Activated T-cell treated with anti-CD3 and anti-CD28 coated beads, Interleukin-2, amount 50 U/mL, for 72 hours (primary cell): ENCODE results near the gene TOP3A. TPM values are rescaled to one million over a fixed set of nuclear protein-coding genes. Genes with fewer than 3 reads are reported as not detected.

Source experiments
- ATAC-seq, 2 donors: fragments of 150-1000 bp; cut with Tn5 transposase; replicated peaks in 1 of 2; 2 replicates each; pipeline ENCODE4 v1.10.0; 2021; ENCODE audit warnings: moderate library complexity in 2 of 2, mild to moderate bottlenecking in 1 of 2
- DNase-seq, 2 donors: peaks; one replicate each; pipeline ENCODE4 v3.0.0; 2021 to 2022; ENCODE audit warnings: mixed read lengths in 1 of 2
- H3K27ac Mint-ChIP-seq: one replicate; pipeline ENCODE4 v1.8.0; 2022; ENCODE audit warnings: mild to moderate bottlenecking, moderate library complexity, mixed read lengths
- H3K27me3 Mint-ChIP-seq: one replicate; pipeline ENCODE4 v1.8.0; 2022; ENCODE audit warnings: low read depth, mixed read lengths
- H3K36me3 Mint-ChIP-seq, 2 donors: one replicate each; pipeline ENCODE4 v1.8.0; 2022; ENCODE audit warnings: mixed read lengths in 2 of 2, mild to moderate bottlenecking in 1 of 2; ENCODE audit not compliant: insufficient read depth in 2 of 2
- H3K4me1 Mint-ChIP-seq: one replicate; pipeline ENCODE4 v1.8.0; 2022; ENCODE audit warnings: low read depth, mixed read lengths
- H3K4me3 Mint-ChIP-seq, 2 donors: one replicate each; pipeline ENCODE4 v1.8.0; 2022; ENCODE audit warnings: mild to moderate bottlenecking in 2 of 2, mixed read lengths in 2 of 2, moderate library complexity in 2 of 2
- H3K9me3 Mint-ChIP-seq, 2 donors: one replicate each; pipeline ENCODE4 v1.8.0; 2022; ENCODE audit warnings: mixed read lengths in 2 of 2
- total RNA-seq, 2 donors: library from RNA; stranded (reverse); gene quantifications; one replicate each; pipeline ENCODE4 v1.2.3, GENCODE V29; 2022

The TOP3A gene
- total RNA-seq, 2 donors from 2014 or later, result 72.0 to 90.6 TPM

DNA sequence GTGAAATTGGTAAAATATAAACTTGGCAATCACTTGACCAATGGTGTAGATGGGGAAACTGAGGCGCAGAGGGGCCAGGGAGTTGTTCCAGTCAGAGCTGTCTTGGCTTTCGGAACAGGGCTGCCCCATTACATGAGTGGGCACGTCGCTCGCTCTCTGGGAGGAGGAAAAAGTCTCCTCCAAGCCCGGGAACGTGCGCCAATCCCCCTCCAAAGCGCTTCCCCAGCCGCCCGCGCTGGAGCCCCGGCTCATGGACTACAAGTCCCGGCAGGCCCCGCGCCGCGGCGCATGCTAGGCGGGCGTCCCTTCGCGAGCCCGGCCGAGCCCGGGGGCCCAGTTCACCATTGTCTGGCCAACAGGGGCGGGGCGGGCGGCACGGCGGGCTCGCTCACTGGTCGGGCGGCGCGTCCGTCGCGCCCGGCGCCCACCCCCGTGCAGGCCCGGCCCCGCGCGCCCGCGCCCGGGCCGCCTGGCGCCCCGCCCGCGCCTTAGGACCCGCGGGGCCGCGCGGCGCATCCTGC, 89.6 kb downstream of the TOP3A start, which contains the start of gene LLGL1:
Gene LLGL1 (plus strand): TSS at position 515 of the 521 bp plus-strand sequence. CDS start 48 bp downstream, outside the sequence.
- DNase-seq, result peak; percentile 97 to 99
- peak within 1 kb of the TSS; percentile 87 to 95 for H3K4me3 Mint-ChIP-seq

DNA sequence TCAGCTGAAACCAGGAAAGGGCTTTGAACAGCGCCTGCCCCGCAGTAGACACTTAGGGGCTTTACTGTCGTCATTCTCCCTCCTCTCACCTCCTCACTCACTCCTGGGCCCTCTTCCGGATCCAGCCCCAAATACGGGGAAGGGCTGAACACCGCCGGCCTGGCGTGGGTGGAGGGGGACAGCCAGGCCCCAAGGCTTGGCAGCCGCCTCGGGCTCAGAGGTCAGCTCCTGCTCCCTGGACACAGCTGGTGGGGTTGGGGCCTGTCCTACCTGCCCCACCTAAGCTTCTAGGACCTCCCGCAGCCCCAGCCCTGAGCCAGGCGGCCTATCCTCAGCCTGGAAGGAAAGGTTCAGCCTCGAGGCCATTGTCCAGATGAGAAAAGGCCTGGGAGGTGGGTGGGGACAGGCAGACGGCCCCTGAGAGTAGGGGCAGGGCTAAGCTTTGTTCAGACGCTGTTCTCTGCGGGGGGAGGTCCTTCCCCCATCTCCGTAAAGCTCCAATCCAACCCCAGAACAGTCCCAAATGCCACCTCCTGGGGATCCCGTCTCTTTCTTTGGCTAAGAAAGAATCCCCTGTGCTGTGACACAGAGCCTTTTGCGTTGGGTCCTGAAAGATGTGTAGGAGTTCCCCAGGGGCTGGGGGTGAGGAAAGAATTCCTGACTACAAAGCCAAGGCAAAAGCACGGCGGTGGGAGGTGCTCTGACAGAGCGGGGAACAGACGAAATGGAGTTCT, 90.2 kb downstream of the TOP3A start:
- Mint-ChIP-seq H3K4me1 (peaks cover 23% of the 10 kb centered on the region), H3K27ac (peak overlapping the region; percentile 21), H3K27me3 (no peaks in the 10 kb centered on the region), H3K4me3 (peak overlapping the region; percentile 72 to 79), H3K36me3 (peaks cover 2% of the 10 kb centered on the region in 2 donors), H3K9me3 (no peaks in the 10 kb centered on the region)
- no peak for ATAC-seq
- no peak for DNase-seq

More for the DNA sequence above, 89.6 kb downstream of the TOP3A start, which contains the start of gene LLGL1:
- Mint-ChIP-seq H3K27ac (peak within 1 kb of the TSS; percentile 21), H3K9me3 (no peaks in the 10 kb centered on the region), H3K4me1 (peaks cover 23% of the 10 kb centered on the region), H3K27me3 (no peaks in the 10 kb centered on the region), H3K36me3 (peaks cover 2% of the 10 kb centered on the region in 2 donors)
- ATAC-seq, result peak; percentile 98

GRCh38 chr17:18224053-18224386, 90.8 kb downstream of the TOP3A start:
- no peak for DNase-seq
- H3K4me1 Mint-ChIP-seq, result peaks cover 23% of the 10 kb centered on the region
- H3K27ac Mint-ChIP-seq, result no peak overlapping the region
- ATAC-seq, result no peak
- no peaks in the 10 kb centered on the region for H3K27me3 Mint-ChIP-seq
- H3K36me3 Mint-ChIP-seq, result peaks cover 2% of the 10 kb centered on the region in 2 donors
- H3K4me3 Mint-ChIP-seq, result no peak overlapping the region
- no peaks in the 10 kb centered on the region for H3K9me3 Mint-ChIP-seq

Other genes starting within 250 kb of the TOP3A start
- 10 to 100 TPM; 44.1 to 53.6 TPM for gene DRG2, start 227.0 kb downstream of the TOP3A start, total RNA-seq
- 1 to 10 TPM; 2.7 to 3.2 TPM for gene MYO15A, start 206.2 kb downstream of the TOP3A start, total RNA-seq
- 100 to 1,000 TPM; 125 to 133 TPM for gene ALKBH5, start 131.2 kb downstream of the TOP3A start, total RNA-seq
- gene LLGL1, start 89.4 kb downstream of the TOP3A start, total RNA-seq, result 10 to 100 TPM; 18.5 to 18.6 TPM
- gene FLII, start 56.3 kb downstream of the TOP3A start, total RNA-seq, result 100 to 1,000 TPM; 318 to 373 TPM
- gene MIEF2, start 54.3 kb downstream of the TOP3A start, total RNA-seq, result 1 to 10 TPM; 7.8 to 9.4 TPM
- gene SMCR8, start 299 bp upstream of the TOP3A start, total RNA-seq, result 10 to 100 TPM; 17.3 to 18.7 TPM
- 10 to 100 TPM; 37.3 to 65.6 TPM for gene SHMT1, start 48.6 kb upstream of the TOP3A start, total RNA-seq
- not detected for gene EVPLL, start 62.8 kb upstream of the TOP3A start, total RNA-seq
- not detected for gene LGALS9C, start 161.8 kb upstream of the TOP3A start, total RNA-seq